ENCODE measurements around the gene GFOD1. TPM values are rescaled to one million over a fixed set of nuclear protein-coding genes. Genes with fewer than 3 reads are reported as not detected.

The GFOD1 gene
- total and polyA plus RNA-seq, 10 of the 15 experiments (the other 5 are each of a cell fraction or from before 2014, with no cell fraction given) = 6.5 to 41.4 (median 16.0) TPM

- TF ChIP-seq WRNIP1 (IDR thresholded peaks at IDR 0.05; ENCODE audit: borderline replicate concordance, low read depth, low read length) (no peak), GATAD2B (conservative IDR thresholded peaks at IDR 0.05; ENCODE audit: low read depth) (peak; percentile 73), RB1 (IDR thresholded peaks at IDR 0.05; ENCODE audit: borderline replicate concordance) (no peak), TBL1XR1 (IDR thresholded peaks at IDR 0.05; ENCODE audit: low read depth, low read length) (no peak), HDAC6 (IDR thresholded peaks at IDR 0.05; ENCODE audit: unreplicated experiment) (no peak), SIX5 (IDR thresholded peaks at IDR 0.05; ENCODE audit: low read depth, low read length, severe bottlenecking) (no peak), TARDBP (IDR thresholded peaks at IDR 0.05; ENCODE audit: borderline replicate concordance) (no peak), NFXL1 (IDR thresholded peaks at IDR 0.05; ENCODE audit: borderline replicate concordance) (no peak), MLLT1 (IDR thresholded peaks at IDR 0.05) (peak; percentile 53; the same call in 1 of the 2 replicates), ZNF622 (IDR thresholded peaks at IDR 0.05) (no peak), EGR1 (IDR thresholded peaks at IDR 0.05; ENCODE audit: borderline replicate concordance in 1 of 2, low read depth in 2 of 2, low read length in 2 of 2) (no peak), STAT3 (IDR thresholded peaks at IDR 0.05; ENCODE audit: low read depth, low read length) (no peak), ZSCAN29 (IDR thresholded peaks at IDR 0.05) (no peak), BCL3 (IDR thresholded peaks at IDR 0.05; ENCODE audit: borderline replicate concordance, insufficient read depth, low read depth, low read length, poor library complexity, severe bottlenecking) (no peak), CHD4 (IDR thresholded peaks at IDR 0.05) (0 out of 2 replicates have a peak, but pooled peaks have one; percentile 43), NR2C2 (IDR thresholded peaks at IDR 0.05; ENCODE audit: borderline replicate concordance, control insufficient read depth, insufficient read length, low read depth) (no peak), MEF2A (IDR thresholded peaks at IDR 0.05; ENCODE audit: insufficient read depth, low read depth, low read length) (0 out of 2 replicates have a peak, but pooled peaks have one; percentile 34), RCOR1 (conservative IDR thresholded peaks at IDR 0.05; ENCODE audit: low read depth, low read length) (no peak), TCF12 (IDR thresholded peaks at IDR 0.05; ENCODE audit: low read depth, low read length) (0 out of 2 replicates have a peak, but pooled peaks have one; percentile 40)
- TF ChIP-seq, protein P1, sequence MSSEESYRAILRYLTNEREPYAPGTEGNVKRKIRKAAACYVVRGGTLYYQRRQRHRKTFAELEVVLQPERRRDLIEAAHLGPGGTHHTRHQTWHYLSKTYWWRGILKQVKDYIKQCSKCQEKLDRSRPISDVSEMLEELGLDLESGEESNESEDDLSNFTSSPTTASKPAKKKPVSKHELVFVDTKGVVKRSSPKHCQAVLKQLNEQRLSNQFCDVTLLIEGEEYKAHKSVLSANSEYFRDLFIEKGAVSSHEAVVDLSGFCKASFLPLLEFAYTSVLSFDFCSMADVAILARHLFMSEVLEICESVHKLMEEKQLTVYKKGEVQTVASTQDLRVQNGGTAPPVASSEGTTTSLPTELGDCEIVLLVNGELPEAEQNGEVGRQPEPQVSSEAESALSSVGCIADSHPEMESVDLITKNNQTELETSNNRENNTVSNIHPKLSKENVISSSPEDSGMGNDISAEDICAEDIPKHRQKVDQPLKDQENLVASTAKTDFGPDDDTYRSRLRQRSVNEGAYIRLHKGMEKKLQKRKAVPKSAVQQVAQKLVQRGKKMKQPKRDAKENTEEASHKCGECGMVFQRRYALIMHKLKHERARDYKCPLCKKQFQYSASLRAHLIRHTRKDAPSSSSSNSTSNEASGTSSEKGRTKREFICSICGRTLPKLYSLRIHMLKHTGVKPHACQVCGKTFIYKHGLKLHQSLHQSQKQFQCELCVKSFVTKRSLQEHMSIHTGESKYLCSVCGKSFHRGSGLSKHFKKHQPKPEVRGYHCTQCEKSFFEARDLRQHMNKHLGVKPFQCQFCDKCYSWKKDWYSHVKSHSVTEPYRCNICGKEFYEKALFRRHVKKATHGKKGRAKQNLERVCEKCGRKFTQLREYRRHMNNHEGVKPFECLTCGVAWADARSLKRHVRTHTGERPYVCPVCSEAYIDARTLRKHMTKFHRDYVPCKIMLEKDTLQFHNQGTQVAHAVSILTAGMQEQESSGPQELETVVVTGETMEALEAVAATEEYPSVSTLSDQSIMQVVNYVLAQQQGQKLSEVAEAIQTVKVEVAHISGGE (CRISPR knock-in tag; IDR thresholded peaks at IDR 0.05) = no peak
- TF ChIP-seq, protein P2, sequence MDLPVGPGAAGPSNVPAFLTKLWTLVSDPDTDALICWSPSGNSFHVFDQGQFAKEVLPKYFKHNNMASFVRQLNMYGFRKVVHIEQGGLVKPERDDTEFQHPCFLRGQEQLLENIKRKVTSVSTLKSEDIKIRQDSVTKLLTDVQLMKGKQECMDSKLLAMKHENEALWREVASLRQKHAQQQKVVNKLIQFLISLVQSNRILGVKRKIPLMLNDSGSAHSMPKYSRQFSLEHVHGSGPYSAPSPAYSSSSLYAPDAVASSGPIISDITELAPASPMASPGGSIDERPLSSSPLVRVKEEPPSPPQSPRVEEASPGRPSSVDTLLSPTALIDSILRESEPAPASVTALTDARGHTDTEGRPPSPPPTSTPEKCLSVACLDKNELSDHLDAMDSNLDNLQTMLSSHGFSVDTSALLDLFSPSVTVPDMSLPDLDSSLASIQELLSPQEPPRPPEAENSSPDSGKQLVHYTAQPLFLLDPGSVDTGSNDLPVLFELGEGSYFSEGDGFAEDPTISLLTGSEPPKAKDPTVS (IDR thresholded peaks at IDR 0.05; ENCODE audit: low read depth, low read length) = no peak
- TF ChIP-seq, protein P3, sequence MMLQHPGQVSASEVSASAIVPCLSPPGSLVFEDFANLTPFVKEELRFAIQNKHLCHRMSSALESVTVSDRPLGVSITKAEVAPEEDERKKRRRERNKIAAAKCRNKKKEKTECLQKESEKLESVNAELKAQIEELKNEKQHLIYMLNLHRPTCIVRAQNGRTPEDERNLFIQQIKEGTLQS (IDR thresholded peaks at IDR 0.05; ENCODE audit: borderline replicate concordance, extremely low read depth, low read depth, low read length) = no peak
Observed at GRCh38 chr6:13397359-13398068, 89.9 kb downstream of the GFOD1 start (continued).

Measured in GM12878 (cell line).